ENCODE measurements around the gene ZFHX2. TPM values are rescaled to one million over a fixed set of nuclear protein-coding genes. Genes with fewer than 3 reads are reported as not detected.
"Not testable (repeated sequence)": the region's sequence is repeated elsewhere in the genome, so short reads cannot be mapped to it uniquely, and the experiment has no call there.

ZFHX2 gene
- total RNA-seq, 1 donor from 2014 or later: 39.1 TPM

- TF ChIP-seq, protein P1, sequence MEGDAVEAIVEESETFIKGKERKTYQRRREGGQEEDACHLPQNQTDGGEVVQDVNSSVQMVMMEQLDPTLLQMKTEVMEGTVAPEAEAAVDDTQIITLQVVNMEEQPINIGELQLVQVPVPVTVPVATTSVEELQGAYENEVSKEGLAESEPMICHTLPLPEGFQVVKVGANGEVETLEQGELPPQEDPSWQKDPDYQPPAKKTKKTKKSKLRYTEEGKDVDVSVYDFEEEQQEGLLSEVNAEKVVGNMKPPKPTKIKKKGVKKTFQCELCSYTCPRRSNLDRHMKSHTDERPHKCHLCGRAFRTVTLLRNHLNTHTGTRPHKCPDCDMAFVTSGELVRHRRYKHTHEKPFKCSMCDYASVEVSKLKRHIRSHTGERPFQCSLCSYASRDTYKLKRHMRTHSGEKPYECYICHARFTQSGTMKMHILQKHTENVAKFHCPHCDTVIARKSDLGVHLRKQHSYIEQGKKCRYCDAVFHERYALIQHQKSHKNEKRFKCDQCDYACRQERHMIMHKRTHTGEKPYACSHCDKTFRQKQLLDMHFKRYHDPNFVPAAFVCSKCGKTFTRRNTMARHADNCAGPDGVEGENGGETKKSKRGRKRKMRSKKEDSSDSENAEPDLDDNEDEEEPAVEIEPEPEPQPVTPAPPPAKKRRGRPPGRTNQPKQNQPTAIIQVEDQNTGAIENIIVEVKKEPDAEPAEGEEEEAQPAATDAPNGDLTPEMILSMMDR (IDR thresholded peaks at IDR 0.05; ENCODE audit: partially characterized antibody, unreplicated experiment): peak; percentile 89
- Mint-ChIP-seq H3K9me3 (ENCODE audit: unreplicated experiment) (no peaks in the 10 kb centered on the region), H3K27ac (ENCODE audit: unreplicated experiment) (peak overlapping the region; percentile 96), H3K4me3 (ENCODE audit: unreplicated experiment) (peak overlapping the region; percentile 45), H3K27me3 (ENCODE audit: unreplicated experiment) (peaks cover 6% of the 10 kb centered on the region), H3K36me3 (ENCODE audit: unreplicated experiment) (no peaks in the 10 kb centered on the region), H3K4me1 (ENCODE audit: low read depth, unreplicated experiment) (peaks cover 44% of the 10 kb centered on the region)
- DNase-seq: peak; percentile 70
Measured at GRCh38 chr14:23539248-23540140, 12.1 kb downstream of the ZFHX2 start.

DNA sequence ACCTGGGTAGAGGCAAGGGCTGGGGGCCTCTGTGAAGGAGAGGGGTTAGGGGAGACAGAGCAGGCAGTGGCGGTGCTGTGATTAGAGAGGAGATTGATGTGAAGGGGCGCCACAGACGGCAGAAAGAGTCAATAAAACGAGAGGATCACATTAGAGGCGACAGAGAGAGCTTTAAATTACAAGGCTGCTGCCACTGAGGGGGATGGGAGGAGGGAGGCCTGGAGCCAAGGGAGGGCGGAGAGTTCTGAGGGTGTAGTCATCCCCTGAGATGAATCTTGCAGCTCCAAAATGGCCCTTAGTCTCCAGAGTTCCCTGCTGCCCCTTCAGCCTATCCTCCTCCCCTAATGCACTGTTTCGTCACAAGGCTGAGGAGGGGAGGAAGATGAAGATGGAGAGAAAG lies 12.8 kb downstream of the ZFHX2 start:
- Mint-ChIP-seq H3K9me3 (ENCODE audit: unreplicated experiment) (no peaks in the 10 kb centered on the region), H3K27ac (ENCODE audit: unreplicated experiment) (peak overlapping the region; percentile 96), H3K4me3 (ENCODE audit: unreplicated experiment) (peak overlapping the region; percentile 45), H3K4me1 (ENCODE audit: low read depth, unreplicated experiment) (peaks cover 44% of the 10 kb centered on the region), H3K27me3 (ENCODE audit: unreplicated experiment) (peaks cover 6% of the 10 kb centered on the region), H3K36me3 (ENCODE audit: unreplicated experiment) (no peaks in the 10 kb centered on the region)
- TF ChIP-seq, protein P1 (IDR thresholded peaks at IDR 0.05; ENCODE audit: partially characterized antibody, unreplicated experiment): no peak
- DNase-seq: peak; percentile 63

- Mint-ChIP-seq H3K36me3 (ENCODE audit: unreplicated experiment) (no peaks in the 10 kb centered on the region), H3K27ac (ENCODE audit: unreplicated experiment) (peak overlapping the region; percentile 96), H3K27me3 (ENCODE audit: unreplicated experiment) (peaks cover 6% of the 10 kb centered on the region), H3K4me3 (ENCODE audit: unreplicated experiment) (peak overlapping the region; percentile 45), H3K9me3 (ENCODE audit: unreplicated experiment) (no peaks in the 10 kb centered on the region), H3K4me1 (ENCODE audit: low read depth, unreplicated experiment) (peaks cover 40% of the 10 kb centered on the region)
- no peak for DNase-seq
- TF ChIP-seq, protein P1 (IDR thresholded peaks at IDR 0.05; ENCODE audit: partially characterized antibody, unreplicated experiment): no peak
Measured at GRCh38 chr14:23538050-23538718, 13.4 kb downstream of the ZFHX2 start.

GRCh38 chr14:23537351-23538049 lies 14.1 kb downstream of the ZFHX2 start:
- TF ChIP-seq, protein P1 (IDR thresholded peaks at IDR 0.05; ENCODE audit: partially characterized antibody, unreplicated experiment): no peak
- Mint-ChIP-seq H3K27me3 (ENCODE audit: unreplicated experiment) (peaks cover 6% of the 10 kb centered on the region), H3K4me3 (ENCODE audit: unreplicated experiment) (peak overlapping the region; percentile 45), H3K36me3 (ENCODE audit: unreplicated experiment) (no peaks in the 10 kb centered on the region), H3K9me3 (ENCODE audit: unreplicated experiment) (no peaks in the 10 kb centered on the region), H3K4me1 (ENCODE audit: low read depth, unreplicated experiment) (peaks cover 38% of the 10 kb centered on the region), H3K27ac (ENCODE audit: unreplicated experiment) (peak overlapping the region; percentile 96)
- DNase-seq: peak; percentile 39

- H3K9me3 Mint-ChIP-seq (ENCODE audit: unreplicated experiment); H3K27me3 Mint-ChIP-seq (ENCODE audit: unreplicated experiment); DNase-seq; H3K36me3 Mint-ChIP-seq (ENCODE audit: unreplicated experiment): not testable (repeated sequence)
- Mint-ChIP-seq H3K27ac (ENCODE audit: unreplicated experiment) (peak overlapping the region; percentile 66), H3K4me1 (ENCODE audit: low read depth, unreplicated experiment) (peaks cover 34% of the 10 kb centered on the region), H3K4me3 (ENCODE audit: unreplicated experiment) (peak overlapping the region; percentile 30)
Measured at GRCh38 chr14:23536906-23537305, 14.7 kb downstream of the ZFHX2 start.
